Neutrophil (primary cell): ENCODE measurements around the gene ADAMTS13.

ENCODE experiments used
- H3K27ac ChIP-seq: fragments of 200-600 bp; sonication (generic); 2 replicates; pipeline ENCODE4 v1.5.1; 2016; ENCODE audit warnings: mild to moderate bottlenecking, moderate library complexity
- H3K27me3 ChIP-seq: fragments of 200-600 bp; sonication (generic); 2 replicates; pipeline ENCODE4 v1.6.0; 2016; ENCODE audit warnings: mild to moderate bottlenecking
- H3K36me3 ChIP-seq: fragments of 200-600 bp; sonication (generic); 2 replicates; pipeline ENCODE4 v1.5.1; 2017
- H3K4me1 ChIP-seq, 2 experiments: fragments of 200-600 bp in 1 of 2; sonication (generic) in 1 of 2; 1 replicate in 1 of 2; 2 replicates in 1 of 2; pipeline versions ENCODE4 v1.5.1 to v1.6.1; 2013 to 2016; ENCODE audit warnings: low read depth in 1 of 2, low read length in 1 of 2, mild to moderate bottlenecking in 1 of 2, moderate library complexity in 1 of 2; ENCODE audit not compliant: control insufficient read depth in 1 of 2, insufficient read depth in 1 of 2
- H3K4me3 ChIP-seq, 2 experiments: fragments of 200-600 bp in 1 of 2; sonication (generic) in 1 of 2; 1 replicate in 1 of 2; 2 replicates in 1 of 2; pipeline ENCODE4 v1.5.1; 2013 to 2016; ENCODE audit warnings: low read depth in 1 of 2, low read length in 1 of 2, mild to moderate bottlenecking in 1 of 2, moderate library complexity in 1 of 2
- H3K9me3 ChIP-seq: fragments of 200-600 bp; sonication (generic); 2 replicates; pipeline ENCODE4 v1.5.1; 2016
- CTCF ChIP-seq: fragments of 200-600 bp; sonication (generic); IDR thresholded peaks from 2 replicates; pipeline ENCODE4 v1.5.1; 2016; ENCODE audit warnings: antibody characterized with exemption

ADAMTS13 gene

GRCh38 chr9:133383438-133383837 is 38.7 kb upstream of the ADAMTS13 start:
- no peak for TF ChIP-seq CTCF

GRCh38 chr9:133384736-133385321 is 37.3 kb upstream of the ADAMTS13 start:
- Histone ChIP-seq H3K36me3 (no peaks in the 10 kb centered on the region), H3K27ac (no peak overlapping the region), H3K9me3 (no peaks in the 10 kb centered on the region), H3K4me3 (no peak overlapping the region), H3K27me3 (no peaks in the 10 kb centered on the region), H3K4me1 (no peaks in the 10 kb centered on the region)
- no peak for TF ChIP-seq CTCF

More at GRCh38 chr9:133383438-133383837, 38.7 kb upstream of the ADAMTS13 start:
- H3K27ac ChIP-seq, result no peak overlapping the region
- peaks cover 7% of the 10 kb centered on the region in 2 experiments for H3K4me1 ChIP-seq
- no peak overlapping the region for H3K4me3 ChIP-seq
- H3K27me3 ChIP-seq, result no peaks in the 10 kb centered on the region
- H3K9me3 ChIP-seq, result no peaks in the 10 kb centered on the region
- no peaks in the 10 kb centered on the region for H3K36me3 ChIP-seq

GRCh38 chr9:133385452-133385851 is 36.7 kb upstream of the ADAMTS13 start:
- H3K4me3 ChIP-seq, result no peak overlapping the region
- H3K36me3 ChIP-seq, result no peaks in the 10 kb centered on the region
- H3K4me1 ChIP-seq, result no peaks in the 10 kb centered on the region
- no peak for TF ChIP-seq CTCF
- H3K9me3 ChIP-seq, result no peaks in the 10 kb centered on the region
- no peaks in the 10 kb centered on the region for H3K27me3 ChIP-seq
- no peak overlapping the region for H3K27ac ChIP-seq

- Histone ChIP-seq H3K36me3 (no peaks in the 10 kb centered on the region), H3K27ac (no peak overlapping the region), H3K27me3 (no peaks in the 10 kb centered on the region), H3K9me3 (no peaks in the 10 kb centered on the region), H3K4me3 (no peak overlapping the region), H3K4me1 (no peaks in the 10 kb centered on the region)
- no peak for TF ChIP-seq CTCF
Measured at GRCh38 chr9:133386338-133386737, 35.8 kb upstream of the ADAMTS13 start.

- H3K27ac ChIP-seq, result no peak overlapping the region
- no peak overlapping the region for H3K4me3 ChIP-seq
- H3K27me3 ChIP-seq, result no peaks in the 10 kb centered on the region
- H3K36me3 ChIP-seq, result no peaks in the 10 kb centered on the region
- H3K9me3 ChIP-seq, result no peaks in the 10 kb centered on the region
- TF ChIP-seq CTCF, result no peak
- no peaks in the 10 kb centered on the region for H3K4me1 ChIP-seq
Measured at GRCh38 chr9:133387680-133388079, 34.5 kb upstream of the ADAMTS13 start.
